ENCODE measurements around the gene GPC5.

DNA sequence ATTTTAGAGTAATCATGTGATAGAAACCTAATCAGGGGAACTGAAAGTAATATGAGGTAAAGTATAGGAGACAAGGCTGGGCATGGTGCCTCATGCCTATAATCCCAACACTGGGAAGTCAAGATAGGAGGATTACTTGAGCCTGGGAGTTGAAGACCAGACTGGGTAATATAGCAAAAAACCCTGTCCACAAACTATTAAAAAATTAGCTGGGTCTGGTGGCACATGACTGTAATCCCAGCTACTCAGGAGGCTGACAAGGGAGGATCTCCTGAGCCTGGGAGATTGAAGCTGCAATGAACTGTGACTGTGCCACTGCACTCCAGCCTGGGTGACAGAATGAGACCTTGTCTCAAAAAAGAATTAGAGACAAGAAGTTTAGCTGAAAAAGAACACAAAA lies 469.9 kb downstream of the GPC5 start:
- TF ChIP-seq, protein P1, sequence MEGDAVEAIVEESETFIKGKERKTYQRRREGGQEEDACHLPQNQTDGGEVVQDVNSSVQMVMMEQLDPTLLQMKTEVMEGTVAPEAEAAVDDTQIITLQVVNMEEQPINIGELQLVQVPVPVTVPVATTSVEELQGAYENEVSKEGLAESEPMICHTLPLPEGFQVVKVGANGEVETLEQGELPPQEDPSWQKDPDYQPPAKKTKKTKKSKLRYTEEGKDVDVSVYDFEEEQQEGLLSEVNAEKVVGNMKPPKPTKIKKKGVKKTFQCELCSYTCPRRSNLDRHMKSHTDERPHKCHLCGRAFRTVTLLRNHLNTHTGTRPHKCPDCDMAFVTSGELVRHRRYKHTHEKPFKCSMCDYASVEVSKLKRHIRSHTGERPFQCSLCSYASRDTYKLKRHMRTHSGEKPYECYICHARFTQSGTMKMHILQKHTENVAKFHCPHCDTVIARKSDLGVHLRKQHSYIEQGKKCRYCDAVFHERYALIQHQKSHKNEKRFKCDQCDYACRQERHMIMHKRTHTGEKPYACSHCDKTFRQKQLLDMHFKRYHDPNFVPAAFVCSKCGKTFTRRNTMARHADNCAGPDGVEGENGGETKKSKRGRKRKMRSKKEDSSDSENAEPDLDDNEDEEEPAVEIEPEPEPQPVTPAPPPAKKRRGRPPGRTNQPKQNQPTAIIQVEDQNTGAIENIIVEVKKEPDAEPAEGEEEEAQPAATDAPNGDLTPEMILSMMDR (IDR thresholded peaks at IDR 0.05; ENCODE audit: insufficient read depth, low read length, poor library complexity, severe bottlenecking) = no peak
- TF ChIP-seq EZH2phosphoT487 (conservative IDR thresholded peaks at IDR 0.05; ENCODE audit: low read length) = no peak

All from SU-DHL-6 (cell line).